NCI-H128 (cell line): Measurements from ENCODE around the gene GABRD.
"Not testable (repeated sequence)": the region's sequence is repeated elsewhere in the genome, so short reads cannot be mapped to it uniquely, and the experiment has no call there.

ENCODE experiments used
- DNase-seq: peaks from one replicate; lab custom pipeline; 2025; ENCODE audit not compliant: unreplicated experiment; lab: John Stamatoyannopoulos, UW

The GABRD gene, protein sequence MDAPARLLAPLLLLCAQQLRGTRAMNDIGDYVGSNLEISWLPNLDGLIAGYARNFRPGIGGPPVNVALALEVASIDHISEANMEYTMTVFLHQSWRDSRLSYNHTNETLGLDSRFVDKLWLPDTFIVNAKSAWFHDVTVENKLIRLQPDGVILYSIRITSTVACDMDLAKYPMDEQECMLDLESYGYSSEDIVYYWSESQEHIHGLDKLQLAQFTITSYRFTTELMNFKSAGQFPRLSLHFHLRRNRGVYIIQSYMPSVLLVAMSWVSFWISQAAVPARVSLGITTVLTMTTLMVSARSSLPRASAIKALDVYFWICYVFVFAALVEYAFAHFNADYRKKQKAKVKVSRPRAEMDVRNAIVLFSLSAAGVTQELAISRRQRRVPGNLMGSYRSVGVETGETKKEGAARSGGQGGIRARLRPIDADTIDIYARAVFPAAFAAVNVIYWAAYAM

GRCh38 chr1:2019172-2019543 lies at the start of gene GABRD:
Gene GABRD, plus strand, starts transcription at chr1:2019345. Its CDS starts 79 bp downstream, at chr1:2019424.
- no peak for DNase-seq

DNA sequence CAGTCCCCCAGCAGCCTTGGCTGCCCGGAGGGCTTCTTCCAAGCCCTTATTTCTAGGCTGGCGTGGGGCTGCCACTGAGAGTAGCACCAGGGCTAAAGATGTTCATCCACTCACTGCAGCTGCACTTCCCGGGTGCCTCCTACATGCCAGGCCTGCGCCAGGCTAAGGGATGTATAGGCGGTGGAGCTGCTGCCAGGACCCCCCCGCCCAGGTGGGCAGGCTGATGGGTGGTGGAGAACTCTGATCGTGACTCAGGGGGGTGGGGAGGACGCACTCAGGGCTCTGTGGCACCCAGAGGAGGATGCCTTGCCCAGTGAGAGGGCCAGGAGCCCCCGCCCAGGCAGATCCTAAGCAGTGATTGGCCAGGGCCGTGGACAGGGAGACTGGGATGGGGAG lies 49.6 kb upstream of the GABRD start:
- DNase-seq: no peak

DNA sequence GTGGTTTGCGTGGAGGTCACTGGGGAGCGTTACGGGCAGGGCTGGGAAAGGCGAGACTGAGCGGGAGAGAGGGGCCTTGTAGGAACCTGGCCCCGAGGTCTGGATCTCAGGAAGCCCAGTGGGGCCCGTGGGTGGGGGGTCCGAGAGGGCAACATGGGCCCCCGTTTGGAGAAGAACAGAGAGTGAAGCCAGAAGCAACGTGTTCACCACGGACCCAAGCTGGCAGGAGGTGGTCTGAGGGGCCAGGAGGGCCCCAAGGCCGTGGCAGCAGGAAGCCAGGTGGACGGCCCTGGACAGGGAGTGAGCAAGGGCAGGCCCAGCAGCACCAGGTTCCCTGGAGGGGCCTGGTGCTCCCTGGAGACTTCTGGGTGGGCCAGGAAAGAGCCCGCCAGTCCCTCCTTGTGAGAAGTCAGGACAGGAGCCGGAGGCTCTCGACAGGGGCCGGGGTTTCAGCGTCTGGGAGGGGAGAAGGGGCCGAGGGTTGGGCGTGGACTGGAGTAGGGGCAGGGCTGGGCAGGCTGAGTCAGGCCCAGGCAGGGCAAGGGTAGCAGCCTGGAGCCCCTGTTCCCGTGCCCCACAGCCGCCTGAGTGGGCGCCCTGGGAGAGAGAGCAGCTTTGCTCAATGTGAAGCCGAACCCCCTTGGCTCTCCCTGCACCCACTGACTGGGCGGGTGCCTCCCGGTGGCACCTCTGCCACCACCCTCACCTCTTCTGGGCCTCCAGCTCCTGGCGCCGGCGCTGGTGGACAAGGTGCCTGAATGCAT lies 49.0 kb upstream of the GABRD start:
- DNase-seq: no peak

- DNase-seq: no peak
Observed at GRCh38 chr1:1971017-1971416, 48.1 kb upstream of the GABRD start.

- no peak for DNase-seq
Observed at GRCh38 chr1:1971688-1972087, 47.5 kb upstream of the GABRD start.

- no peak for DNase-seq
Observed at GRCh38 chr1:1972976-1973715, 46.0 kb upstream of the GABRD start.

DNA sequence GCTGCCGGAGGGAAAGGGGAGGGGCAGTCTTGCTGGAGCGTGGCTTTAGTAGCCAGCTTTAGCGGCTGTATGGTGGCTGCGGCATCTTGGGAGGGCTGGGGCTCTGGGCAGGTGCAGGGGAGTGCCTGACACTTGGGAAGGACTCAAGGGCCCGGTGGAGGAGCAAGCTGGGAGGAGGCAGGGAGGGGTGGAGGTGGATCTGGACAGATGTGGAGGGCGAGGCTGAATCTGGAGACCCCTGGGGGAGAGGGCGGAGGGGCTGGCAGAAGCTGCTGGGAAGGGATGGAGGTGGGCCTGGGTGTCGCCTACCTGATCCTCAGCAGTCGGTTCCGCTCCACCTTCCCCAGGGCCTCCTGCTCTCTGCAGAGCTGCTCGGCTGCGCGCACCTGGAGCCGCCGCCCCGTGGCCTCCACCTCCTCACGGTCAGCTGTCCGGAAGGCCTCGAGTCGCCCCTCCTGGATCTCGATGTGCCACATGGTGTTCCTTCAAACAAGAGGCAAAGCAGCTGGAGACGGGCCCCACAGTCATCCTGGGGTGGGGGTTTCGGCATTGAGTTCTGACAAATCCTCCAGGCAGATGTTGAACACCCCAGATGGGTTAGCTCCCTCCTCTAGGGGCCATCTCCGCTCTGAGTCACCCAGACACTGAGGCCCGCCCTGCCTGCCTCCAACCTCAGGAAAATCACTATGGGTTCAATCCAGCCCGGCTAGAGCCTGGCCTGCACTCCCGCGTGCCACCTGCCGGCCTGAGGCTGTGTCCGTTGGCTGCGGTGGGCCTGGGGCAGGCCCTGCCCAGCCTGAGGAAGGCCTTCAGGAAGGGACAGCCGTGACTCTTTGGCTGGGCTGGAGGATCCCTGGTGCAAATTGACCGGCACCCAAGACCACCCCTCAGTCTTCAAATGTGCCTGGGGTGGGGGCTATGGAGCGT lies 45.2 kb upstream of the GABRD start:
- no peak for DNase-seq

- DNase-seq: no peak
Observed at GRCh38 chr1:1974834-1975233, 44.3 kb upstream of the GABRD start.

DNA sequence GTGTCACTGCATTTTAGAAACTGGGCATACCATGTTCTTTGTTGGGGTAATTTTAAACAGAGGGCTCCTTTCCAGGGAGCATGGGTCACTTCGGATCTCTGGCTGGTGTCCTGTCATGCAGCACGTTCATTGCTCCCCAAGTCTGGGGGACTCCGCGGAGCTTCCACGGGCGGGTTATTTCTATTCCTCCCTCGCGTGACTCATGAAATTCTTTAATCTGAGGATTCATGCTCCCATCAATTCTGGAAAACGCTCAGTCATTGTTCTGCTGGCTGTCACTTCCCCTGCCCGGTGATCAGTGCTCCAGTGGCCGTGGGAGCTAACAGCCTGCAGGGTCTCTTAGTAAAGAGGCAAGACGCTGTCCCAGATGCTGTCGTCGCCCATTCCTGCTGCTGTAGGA lies 43.6 kb upstream of the GABRD start:
- DNase-seq: no peak

GRCh38 chr1:1976031-1976430 lies 43.1 kb upstream of the GABRD start:
- no peak for DNase-seq

DNA sequence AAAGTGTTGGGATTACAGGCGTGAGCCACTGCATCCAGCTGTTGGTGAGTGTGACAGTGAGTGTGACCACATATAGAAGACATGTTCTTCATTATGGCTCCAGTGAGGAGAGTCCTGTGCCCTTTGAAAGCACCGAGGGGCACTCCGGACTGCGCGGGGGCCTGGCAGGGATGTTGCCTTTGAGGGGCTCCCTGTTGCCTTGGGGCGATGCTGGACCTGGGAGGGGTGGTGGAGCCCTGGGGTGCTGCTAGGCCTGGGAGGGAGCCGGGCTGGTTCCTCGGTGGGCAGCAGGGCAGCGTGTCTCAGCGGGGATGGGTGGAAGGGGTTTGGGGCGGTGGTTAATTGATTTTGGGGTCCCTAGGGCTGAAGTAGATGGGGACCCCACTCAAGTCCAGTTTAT lies 41.0 kb upstream of the GABRD start:
- no peak for DNase-seq

- DNase-seq: not testable (repeated sequence)
Observed at GRCh38 chr1:1978690-1979481, 40.3 kb upstream of the GABRD start.

GRCh38 chr1:1979482-1980165 lies 39.5 kb upstream of the GABRD start:
- no peak for DNase-seq

DNA sequence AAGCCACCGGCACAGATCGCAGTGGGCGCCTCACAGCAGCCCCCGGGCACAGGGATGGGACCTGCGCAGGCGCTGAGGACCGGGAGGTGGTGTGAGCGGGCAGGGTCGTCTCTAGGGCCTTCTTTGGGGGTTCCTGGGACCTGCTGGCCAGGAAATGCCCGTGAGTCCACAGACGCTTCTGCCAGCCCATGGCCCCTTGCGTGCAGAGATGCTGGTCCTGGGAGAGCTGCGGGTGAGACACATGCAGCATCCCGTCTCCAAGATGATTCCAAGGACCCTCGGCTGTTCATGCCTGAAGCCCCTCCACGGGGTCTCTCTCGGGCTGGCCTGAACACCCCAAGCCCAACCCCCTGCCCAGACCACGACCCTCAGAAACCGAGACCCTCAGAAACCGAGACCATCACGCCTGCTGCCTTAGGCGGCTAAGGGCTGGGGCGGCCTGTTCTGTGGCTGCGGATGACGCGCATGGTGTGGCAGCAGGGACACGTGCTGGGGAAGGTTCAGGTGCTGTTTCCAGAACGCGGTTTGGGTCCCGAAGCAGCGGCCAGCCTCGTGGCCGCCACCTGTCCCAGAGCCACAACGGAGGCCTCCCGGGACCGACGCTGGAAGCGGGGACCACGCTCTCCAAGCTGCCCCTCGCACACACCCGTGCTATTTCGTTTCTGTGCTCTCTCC lies 38.5 kb upstream of the GABRD start:
- no peak for DNase-seq

DNA sequence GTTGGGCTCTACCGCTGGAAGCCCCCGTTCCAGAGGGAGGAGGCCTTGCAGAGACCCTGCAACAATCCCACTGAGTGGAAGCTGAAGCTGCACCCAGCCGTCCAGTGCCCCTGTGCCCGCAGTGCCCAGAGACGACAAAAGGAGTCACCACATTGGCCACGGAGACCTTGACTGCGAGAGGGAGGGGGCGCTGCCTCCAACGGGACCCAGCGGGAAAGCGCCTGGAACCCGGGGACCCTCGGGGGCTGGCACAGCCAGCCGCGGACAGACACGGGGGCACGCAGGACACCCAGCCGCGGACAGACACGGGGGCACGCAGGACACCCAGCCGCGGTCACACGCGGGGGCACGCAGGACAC lies 38.0 kb upstream of the GABRD start:
- no peak for DNase-seq

DNA sequence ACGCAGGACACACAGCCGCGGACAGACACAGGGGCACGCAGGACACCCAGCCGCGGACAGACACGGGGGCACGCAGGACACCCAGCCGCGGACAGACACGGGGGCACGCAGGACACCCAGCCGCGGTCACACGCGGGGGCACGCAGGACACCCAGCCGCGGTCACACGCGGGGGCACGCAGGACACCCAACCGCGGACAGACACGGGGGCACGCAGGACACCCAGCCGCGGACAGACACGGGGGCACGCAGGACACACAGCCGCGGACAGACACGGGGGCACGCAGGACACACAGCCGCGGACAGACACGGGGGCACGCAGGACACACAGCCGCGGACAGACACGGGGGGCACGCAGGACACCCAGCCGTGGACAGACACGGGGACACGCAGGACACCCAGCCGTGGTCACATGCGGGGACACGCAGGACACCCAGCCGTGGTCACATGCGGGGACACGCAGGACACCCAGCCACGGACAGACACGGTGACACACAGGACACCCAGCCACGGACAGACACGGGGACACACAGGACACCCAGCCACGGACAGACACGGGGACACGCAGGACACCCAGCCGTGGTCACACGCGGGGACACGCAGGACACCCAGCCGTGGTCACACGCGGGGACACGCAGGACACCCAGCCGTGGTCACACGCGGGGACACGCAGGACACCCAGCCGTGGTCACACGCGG lies 37.4 kb upstream of the GABRD start:
- DNase-seq: not testable (repeated sequence)

DNA sequence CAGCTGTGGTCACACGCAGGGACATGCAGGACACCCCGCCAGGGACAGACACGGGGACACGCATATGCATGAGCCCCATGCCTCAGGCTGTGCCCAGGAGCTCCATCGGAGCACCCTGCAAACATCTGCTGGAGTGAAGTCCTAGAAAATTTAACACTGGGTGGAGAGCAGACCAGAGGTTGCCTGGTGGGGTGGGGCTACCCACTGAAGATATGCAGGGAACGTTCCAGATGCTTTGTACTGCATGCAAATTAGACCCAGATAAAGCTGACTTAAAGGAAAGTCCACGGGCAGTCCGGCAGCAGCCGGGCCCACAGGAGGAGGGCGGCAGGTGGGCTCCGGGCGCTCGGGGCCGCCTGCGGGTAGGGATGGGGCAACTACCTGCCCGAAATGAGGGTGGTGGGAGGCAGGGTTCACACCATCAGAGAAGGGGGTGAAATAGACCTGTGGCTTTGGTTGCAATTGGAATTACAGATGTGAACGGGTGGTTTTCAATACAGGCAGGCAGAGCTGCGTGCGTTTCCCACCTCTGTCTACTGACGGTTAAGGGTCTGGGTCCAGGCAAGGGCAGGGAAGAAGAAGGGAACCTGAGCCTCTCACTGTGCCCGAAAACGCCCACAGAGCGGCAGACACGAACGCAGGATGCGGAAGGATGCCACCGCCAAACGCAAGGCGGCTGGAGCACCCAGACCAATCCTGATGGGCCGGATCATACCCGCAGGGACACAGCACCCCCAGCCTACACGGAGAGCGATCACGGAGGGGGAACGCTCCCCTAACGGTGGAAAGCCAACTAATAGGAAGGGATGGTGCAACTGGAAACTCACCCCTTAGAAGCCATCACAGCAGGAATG lies 36.5 kb upstream of the GABRD start:
- DNase-seq: no peak
